AG04450 (cell line): ENCODE measurements around the gene L3MBTL4. TPM values are rescaled to one million over a fixed set of nuclear protein-coding genes. Genes with fewer than 3 reads are reported as not detected.

Experiments used
- CTCF ChIA-PET: fragments of 300-600, 350-600 bp; formaldehyde crosslinking; extraction: SDS; loops from one replicate; lab custom pipeline; 2022; ENCODE audit warnings: antibody characterized with exemption, inconsistent platforms; lab: Charles Lee
- POLR2A ChIA-PET: fragments of 350-600 bp; formaldehyde crosslinking; extraction: SDS; loops from one replicate; lab custom pipeline; 2021; ENCODE audit warnings: antibody characterized with exemption, inconsistent platforms; lab: Yijun Ruan, JAX
- DNase-seq: peaks from one replicate; pipeline ENCODE4 v3.0.0-alpha.2; 2011; ENCODE audit warnings: low read depth, low spot score
- H3K27ac ChIP-seq: one replicate; pipeline ENCODE4 v1.5.1; 2012; ENCODE audit warnings: low read depth, low read length, control low read depth
- H3K27me3 ChIP-seq: one replicate; pipeline ENCODE4 v1.6.0; 2012; ENCODE audit warnings: low read length; ENCODE audit not compliant: control insufficient read depth, insufficient read depth
- H3K4me3 ChIP-seq: 2 replicates; pipeline ENCODE4 v1.5.1; 2011; ENCODE audit warnings: mild to moderate bottlenecking, low read depth, low read length, control low read depth
- H3K9me3 ChIP-seq: 2 replicates; pipeline ENCODE4 v1.5.1; 2012; ENCODE audit warnings: low read length; ENCODE audit not compliant: control insufficient read depth, insufficient read depth
- CTCF ChIP-seq: IDR thresholded peaks from 2 replicates; pipeline ENCODE4 v1.5.1; 2011; ENCODE audit warnings: low read depth, low read length, control low read depth, inconsistent platforms
- polyA plus RNA-seq: library from polyadenylated mRNA; depleted of rRNA; stranded (reverse); fragments of >200 nt; gene quantifications from 2 replicates; pipeline ENCODE4 v1.2.3, GENCODE V29; 2011

The L3MBTL4 gene
- polyA plus RNA-seq, 1 experiment: 0.05 TPM

- H3K27ac ChIP-seq: no peak overlapping the region
- POLR2A ChIA-PET: no interaction called here
- no peak overlapping the region for H3K4me3 ChIP-seq
- no peaks in the 10 kb centered on the region for H3K9me3 ChIP-seq
- no peak for TF ChIP-seq CTCF
- no peak for DNase-seq
- CTCF ChIA-PET: no interaction called here
- H3K27me3 ChIP-seq: no peaks in the 10 kb centered on the region
Observed at GRCh38 chr18:6374340-6374739, 40.4 kb downstream of the L3MBTL4 start.

- CTCF ChIA-PET: no interaction called here
- H3K9me3 ChIP-seq: no peaks in the 10 kb centered on the region
- no peaks in the 10 kb centered on the region for H3K27me3 ChIP-seq
- H3K4me3 ChIP-seq: no peak overlapping the region
- no peak for DNase-seq
- POLR2A ChIA-PET: no interaction called here
- no peak for TF ChIP-seq CTCF
- no peak overlapping the region for H3K27ac ChIP-seq
Observed at GRCh38 chr18:6373187-6373586, 41.5 kb downstream of the L3MBTL4 start.

GRCh38 chr18:6370886-6371635, 43.6 kb downstream of the L3MBTL4 start:
- ChIA-PET POLR2A (no interaction called here), CTCF (no interaction called here)
- H3K4me3 ChIP-seq: no peak overlapping the region
- H3K9me3 ChIP-seq: no peaks in the 10 kb centered on the region
- no peak for TF ChIP-seq CTCF
- H3K27ac ChIP-seq: no peak overlapping the region
- H3K27me3 ChIP-seq: no peaks in the 10 kb centered on the region
- no peak for DNase-seq

GRCh38 chr18:6370410-6370809, 44.3 kb downstream of the L3MBTL4 start:
- CTCF ChIA-PET: no interaction called here
- DNase-seq: no peak
- Histone ChIP-seq H3K4me3 (no peak overlapping the region), H3K9me3 (no peaks in the 10 kb centered on the region), H3K27ac (no peak overlapping the region), H3K27me3 (no peaks in the 10 kb centered on the region)
- POLR2A ChIA-PET: no interaction called here
- TF ChIP-seq CTCF: no peak

GRCh38 chr18:6368017-6368416, 46.7 kb downstream of the L3MBTL4 start:
- no peak for DNase-seq
- ChIA-PET POLR2A (no interaction called here), CTCF (no interaction called here)
- no peak for TF ChIP-seq CTCF
- H3K27ac ChIP-seq: no peak overlapping the region
- no peaks in the 10 kb centered on the region for H3K27me3 ChIP-seq
- no peaks in the 10 kb centered on the region for H3K9me3 ChIP-seq
- no peak overlapping the region for H3K4me3 ChIP-seq
